ENCODE results near the gene SHLD1.

DNA sequence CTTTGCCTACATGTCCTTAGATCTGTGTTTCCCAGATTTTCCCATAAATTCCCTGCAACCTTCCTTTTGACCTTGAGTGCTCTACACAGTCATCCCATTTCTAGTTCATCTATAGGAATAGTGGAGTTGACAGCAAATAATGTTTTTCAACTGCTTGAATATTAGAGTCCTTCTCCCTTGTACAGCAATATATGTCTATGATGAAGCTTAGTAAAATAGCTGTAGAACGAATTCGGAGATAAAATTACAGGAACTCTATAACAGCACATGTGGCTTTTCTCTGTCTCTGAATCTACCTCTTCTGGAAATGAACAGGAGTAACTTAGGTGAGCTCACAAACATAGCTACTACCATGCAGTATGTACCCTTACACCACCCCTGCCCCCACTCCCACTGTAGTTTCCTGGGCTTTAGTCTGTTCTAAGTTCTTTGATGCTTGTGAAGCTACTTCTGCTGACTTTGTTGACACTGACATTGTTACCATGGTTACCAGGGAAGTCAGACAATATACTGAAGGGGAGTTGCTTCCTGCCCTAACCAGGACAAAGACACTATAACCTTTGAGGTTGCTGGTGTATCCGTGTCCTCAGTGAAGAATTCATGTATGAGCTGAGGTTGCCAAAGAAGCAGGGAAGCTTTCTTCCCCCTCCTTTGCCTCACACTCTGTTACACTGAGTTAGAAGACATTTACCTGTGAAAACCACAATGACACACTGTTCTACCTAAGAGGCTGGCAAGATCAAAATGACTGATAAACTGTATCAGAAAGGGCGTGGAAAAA is 35.8 kb upstream of the SHLD1 start:
- TF ChIP-seq EZH2 (IDR thresholded peaks at IDR 0.05; ENCODE audit: borderline replicate concordance, low read depth, low read length, severe bottlenecking), result no peak
- TF ChIP-seq, protein P1, sequence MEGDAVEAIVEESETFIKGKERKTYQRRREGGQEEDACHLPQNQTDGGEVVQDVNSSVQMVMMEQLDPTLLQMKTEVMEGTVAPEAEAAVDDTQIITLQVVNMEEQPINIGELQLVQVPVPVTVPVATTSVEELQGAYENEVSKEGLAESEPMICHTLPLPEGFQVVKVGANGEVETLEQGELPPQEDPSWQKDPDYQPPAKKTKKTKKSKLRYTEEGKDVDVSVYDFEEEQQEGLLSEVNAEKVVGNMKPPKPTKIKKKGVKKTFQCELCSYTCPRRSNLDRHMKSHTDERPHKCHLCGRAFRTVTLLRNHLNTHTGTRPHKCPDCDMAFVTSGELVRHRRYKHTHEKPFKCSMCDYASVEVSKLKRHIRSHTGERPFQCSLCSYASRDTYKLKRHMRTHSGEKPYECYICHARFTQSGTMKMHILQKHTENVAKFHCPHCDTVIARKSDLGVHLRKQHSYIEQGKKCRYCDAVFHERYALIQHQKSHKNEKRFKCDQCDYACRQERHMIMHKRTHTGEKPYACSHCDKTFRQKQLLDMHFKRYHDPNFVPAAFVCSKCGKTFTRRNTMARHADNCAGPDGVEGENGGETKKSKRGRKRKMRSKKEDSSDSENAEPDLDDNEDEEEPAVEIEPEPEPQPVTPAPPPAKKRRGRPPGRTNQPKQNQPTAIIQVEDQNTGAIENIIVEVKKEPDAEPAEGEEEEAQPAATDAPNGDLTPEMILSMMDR (IDR thresholded peaks at IDR 0.05; ENCODE audit: borderline replicate concordance, extremely low read depth, low read length, poor library complexity, severe bottlenecking), result no peak

Measured in DND-41 (cell line).